HG02759 (cell line): Measurements from ENCODE around the gene SRP68.

Experiments
- ATAC-seq: cut with Tn5 transposase; IDR thresholded peaks from one replicate; pipeline ENCODE4 v1.9.1; 2021; ENCODE audit warnings: mild to moderate bottlenecking, moderate library complexity; ENCODE audit not compliant: unreplicated experiment

The SRP68 gene

DNA sequence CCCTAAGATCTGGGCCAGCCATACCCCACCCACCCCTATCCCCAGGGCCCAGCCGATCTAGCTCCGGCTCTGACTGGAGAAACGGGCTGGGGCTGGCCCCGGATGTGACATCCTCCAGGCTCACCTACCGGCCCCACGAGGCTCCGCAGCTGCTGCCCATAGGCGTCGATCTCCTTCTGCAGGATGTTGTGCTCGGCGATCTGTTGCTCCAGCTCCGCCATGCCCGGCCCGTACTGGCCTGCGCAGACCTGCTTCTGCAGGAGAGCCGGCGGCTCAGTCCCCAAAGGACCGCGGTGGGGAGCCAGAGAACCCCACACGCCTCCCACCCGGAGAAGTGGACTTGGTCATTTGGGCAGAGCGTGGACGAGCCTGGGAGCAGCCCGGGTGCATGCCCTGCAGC lies 50.0 kb downstream of the SRP68 start:
- ATAC-seq: no peak

DNA sequence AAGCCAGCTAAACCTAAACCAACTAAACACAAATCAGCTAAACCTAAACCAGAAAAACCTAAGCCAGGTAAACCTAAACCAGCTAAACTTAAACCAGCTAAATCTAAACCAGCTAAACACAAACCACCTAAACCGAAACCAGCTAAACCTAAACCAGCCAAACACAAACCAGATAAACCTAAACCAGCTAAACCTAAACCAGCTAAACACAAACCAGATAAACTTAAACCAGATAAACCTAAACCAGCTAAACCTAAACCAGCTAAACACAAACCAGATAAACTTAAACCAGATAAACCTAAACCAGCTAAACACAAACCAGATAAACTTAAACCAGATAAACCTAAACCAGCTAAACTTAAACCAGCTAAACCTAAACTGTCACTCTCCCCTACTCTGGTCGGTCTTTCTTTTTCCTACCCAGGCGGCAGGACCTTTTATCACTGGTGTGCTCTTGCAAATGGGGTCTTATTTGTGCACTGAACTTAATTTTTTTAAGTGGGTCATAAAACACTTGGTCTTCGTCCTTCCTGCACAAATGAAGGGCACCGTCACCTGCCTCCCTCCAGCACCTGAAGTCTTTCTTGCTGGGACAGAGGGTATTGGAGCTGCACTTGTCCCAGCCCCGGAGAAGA lies 52.4 kb downstream of the SRP68 start:
- ATAC-seq: no peak

DNA sequence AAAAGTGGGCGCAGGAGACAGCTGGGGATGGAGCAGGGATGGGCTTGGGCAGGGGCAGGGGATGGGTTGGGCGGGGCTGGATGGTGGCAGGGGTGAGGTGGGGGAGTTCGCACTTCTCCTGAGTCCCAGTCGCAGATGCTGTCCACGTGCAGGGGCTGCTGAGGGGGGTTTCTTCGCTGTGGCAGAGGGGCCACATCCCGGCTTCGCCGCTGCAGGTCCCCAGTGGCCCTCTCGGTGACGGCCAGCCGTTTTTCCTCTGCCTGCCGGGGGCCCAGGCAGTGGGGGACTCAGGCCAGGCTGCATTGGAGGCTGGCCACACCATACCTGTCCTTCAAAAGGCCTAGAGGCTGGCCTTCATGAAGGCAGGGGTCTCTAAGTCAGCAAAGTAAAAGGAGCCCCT lies 53.5 kb downstream of the SRP68 start:
- ATAC-seq: no peak

DNA sequence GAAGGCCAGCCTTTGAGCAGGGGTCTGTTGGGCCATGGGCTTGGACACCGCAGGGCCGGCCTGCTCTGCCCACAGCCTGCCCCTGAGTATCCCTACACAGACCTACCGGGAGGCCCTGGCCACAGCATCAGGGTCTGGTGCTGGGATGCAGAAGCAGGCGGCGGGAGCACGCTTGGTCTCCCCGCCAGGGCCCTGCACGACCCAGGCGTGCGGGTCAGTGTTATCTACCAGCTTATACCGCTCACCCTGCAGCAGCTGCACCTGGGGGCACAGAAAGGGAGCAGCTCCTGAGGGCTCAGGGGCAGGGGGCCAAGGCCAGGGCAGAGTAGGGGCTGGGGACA lies 54.0 kb downstream of the SRP68 start:
- no peak for ATAC-seq

DNA sequence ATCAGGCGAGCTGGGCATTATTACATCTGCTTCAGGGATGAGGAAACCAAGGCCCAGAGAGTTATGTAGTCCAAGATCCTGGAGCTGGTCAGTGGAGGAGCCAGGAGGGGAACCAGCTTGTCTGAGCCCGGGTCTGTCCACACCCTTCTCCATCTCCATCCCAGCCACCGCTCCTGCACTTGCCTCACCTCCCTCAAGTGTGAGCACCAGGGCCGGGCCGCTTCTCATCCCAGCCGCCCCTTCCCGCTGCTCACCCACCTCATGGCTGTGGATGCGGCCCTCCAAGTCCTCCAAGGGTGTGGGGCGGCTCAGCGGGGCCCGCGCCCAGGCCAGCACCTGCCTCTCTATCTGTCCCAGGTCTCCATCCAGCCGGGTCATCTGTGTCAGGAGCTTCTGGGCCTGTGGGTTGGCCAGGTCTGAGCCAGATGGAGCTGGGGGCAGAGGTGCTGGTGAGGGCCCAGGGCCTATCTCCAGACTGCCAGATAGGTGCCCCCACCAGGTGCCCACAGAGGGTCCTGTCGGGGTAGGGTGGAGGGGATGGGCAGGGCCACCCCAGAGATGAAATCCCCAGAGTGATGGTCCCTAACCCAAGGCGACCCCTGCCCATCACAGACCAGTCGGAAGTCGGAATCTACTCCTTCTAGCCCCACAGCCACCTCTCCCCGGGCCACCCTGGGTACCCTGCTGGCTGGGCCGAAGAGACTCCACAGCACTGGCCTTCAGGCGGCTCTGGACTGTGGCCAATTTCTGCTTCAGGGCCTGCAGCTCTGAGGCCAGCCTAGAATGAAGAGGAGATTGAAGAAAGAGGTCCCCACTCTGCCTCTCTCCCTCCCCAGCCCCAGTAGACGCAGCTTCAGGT lies 54.6 kb downstream of the SRP68 start:
- ATAC-seq: no peak

DNA sequence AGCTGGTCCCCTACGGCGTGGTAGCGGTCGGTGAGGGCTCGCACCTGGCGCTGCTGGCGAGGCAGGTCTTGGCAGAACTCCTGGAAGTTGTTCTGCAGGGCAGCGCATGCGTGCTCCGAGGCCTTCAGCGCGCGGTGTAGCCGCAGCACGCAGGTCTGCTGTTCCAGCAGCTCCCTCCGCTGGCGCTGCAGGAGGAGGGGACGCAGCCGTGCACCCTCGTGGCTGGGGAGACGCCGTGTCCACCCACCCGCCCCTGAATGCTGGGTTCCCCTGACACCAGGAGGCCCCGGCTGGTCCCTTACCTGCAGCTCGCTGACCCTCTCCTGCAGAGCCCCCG lies 57.4 kb downstream of the SRP68 start:
- no peak for ATAC-seq

DNA sequence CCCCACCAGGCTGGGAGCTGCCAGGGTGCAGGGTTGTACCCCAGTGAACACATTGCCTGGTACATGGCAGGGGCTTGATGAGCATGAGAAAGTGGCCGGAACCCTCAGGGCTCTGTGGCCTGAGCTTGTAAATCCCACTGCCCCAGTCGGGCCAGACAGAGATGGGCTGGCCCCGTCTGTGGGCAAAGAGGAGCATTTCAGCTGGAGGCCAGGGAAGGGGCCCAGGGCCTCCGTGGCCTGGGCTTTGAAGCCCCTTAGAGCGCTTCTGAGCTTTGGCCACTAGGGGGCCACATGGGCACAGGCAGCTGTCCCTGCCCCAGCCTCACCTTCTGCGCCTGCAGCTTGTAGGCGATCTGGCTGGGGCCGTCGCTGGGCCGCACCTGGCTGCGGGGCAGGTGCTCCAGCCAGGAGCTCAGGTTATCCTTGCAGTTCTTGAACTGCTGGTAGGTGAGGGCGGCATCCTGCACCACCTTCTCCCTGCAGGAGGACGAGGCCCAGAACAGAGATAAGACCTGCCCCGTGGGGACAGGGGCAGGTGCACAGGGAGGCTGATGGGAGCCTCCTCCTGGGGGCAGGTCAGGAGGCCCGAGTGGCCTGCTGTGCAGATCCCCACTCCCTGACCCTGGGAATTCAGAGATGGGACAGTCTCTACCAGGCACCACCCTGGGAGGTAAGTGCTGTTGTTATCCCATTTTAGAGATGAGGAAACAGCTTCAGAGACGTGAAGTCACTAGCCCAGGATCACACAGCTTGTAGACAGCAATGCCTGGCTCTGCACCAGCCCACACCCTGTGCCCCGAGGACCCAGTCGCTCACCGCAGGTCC lies 58.0 kb downstream of the SRP68 start:
- ATAC-seq: no peak

DNA sequence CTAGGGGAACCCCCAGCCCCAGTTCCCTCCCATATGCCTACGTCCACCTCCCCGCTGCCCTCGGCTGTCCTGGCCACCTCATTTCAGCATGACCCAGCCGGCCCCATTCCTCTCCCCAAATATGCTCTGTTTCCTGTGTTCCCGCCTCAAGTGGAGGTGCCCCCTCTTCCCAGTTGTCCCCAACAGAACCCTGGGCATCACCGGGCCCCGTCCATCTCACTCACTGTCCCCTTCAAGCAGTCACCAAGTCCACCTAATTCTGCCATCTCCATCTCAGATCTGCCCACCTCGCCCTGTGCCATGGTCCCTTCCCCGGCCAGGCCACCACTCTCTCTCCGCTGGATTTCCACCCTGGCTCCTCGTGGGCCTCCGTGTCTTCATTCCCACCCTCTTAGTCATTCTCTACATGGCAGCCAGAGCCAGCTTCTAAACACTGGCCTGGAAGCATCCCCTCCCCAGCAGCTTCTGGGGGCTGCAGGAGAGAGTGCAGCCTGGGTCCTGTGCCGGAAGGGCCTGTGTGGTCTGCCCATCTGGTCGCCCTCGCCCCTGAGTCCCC lies 58.9 kb downstream of the SRP68 start:
- no peak for ATAC-seq

DNA sequence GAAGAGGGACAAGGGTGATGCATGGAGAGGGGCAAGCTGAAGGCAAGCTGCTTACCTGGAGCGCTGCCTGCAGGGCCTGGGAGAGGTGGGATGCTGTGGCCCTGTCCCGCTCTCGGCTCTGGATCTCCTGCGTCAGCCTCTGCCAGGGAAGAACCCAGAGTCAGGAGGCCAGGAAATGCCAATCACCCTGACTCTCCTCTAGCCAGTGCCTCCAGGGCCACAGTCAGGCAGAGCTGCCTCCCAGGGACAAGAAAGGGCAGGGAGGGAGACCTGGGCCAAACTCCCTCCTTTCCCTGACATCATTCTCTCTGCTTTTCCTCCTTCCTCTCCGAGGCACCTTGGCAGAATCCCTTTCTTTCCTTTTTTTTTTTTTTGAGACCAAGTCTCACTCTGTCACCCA lies 60.4 kb downstream of the SRP68 start:
- no peak for ATAC-seq

DNA sequence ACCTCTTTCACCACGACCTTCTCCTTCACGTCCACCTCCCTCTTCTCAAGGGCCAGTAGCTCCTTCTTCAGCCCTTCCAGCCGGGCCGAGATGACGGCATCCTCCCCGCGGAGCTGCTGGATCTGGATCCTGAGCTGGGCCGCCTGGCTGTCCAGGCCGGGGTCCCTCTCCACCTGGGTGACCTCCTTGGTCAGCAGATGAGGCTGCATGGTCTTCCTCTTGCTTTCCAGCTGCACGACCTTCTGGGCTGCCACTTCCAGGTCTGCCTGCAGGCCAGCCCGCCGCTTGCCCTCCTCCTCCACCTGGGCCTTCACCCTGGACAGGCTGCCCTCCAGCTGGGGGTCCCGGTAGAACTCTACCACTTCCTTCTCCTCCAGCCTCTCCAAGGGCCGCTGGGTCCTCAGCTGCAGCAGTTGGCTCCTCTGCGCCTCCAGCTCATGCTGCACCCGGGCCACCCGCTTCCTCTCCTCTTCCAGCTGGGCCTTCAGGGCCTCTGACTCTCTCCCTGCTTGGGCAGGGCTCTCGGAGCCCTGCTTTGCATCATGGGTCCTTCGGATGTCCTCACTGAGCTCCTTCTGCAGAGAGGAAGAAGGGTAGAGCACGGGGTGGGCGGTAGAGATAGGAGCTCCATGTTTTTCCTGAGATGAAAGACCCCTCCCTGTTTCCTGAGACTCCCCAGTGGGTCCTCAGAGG lies 62.2 kb downstream of the SRP68 start:
- ATAC-seq: no peak

DNA sequence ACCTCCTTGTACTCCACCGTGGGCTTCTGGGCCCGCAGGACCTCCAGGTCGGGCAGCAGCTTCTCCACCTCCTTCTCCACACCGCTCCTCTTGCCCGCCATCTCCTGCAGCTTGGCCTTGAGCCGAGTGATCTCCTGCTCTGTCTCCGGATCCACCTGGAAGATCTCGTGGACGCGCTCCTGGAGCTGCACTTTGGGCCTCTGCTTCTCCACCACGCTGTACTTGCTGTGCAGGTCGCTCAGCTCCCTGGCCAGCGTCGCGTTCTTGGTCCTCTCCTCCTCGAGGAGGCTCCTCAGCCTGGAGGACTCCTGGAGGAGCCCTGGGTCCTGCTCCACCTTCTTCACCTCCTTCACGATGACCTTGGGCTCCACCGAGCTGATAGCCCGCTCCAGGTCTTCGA lies 62.9 kb downstream of the SRP68 start:
- no peak for ATAC-seq

DNA sequence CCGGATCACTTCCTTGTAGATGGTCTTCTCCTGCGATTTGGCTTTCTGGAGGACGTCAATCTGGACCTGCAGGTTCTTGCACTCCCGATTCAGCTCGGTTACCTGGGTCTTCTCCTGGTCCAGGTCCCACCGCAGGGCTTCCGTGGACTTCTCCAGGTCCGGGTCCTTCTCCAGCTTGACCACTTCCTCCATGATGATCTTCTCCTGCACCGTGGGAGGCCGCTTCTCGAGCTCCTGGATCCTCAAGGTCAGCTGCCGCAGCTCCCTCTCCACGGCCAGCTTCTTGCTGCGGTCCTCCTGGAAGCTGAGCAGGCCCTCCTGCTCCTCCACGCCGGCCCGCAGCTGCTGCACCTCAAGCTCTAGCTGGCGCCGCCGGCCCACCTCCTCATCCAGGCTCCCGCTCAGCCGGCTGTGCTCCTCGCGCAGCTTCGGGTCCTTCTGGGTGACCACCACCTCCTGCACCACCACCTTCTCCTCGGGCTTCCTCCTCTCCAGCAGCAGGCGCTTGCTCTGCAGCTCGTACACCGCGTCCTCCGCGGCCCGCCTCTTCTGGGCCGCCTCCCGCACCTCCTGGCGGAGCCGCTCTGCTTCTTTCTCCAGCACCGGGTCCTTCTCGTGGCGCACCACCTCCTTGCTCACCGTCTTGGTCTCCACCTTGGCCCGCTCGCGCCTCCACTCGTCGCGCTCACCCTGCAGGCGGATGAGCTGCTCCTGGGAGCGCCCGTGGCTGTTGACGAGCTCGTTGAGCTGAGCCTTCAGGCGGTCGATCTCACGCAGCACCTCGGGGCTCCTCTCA lies 63.5 kb downstream of the SRP68 start:
- ATAC-seq: no peak

DNA sequence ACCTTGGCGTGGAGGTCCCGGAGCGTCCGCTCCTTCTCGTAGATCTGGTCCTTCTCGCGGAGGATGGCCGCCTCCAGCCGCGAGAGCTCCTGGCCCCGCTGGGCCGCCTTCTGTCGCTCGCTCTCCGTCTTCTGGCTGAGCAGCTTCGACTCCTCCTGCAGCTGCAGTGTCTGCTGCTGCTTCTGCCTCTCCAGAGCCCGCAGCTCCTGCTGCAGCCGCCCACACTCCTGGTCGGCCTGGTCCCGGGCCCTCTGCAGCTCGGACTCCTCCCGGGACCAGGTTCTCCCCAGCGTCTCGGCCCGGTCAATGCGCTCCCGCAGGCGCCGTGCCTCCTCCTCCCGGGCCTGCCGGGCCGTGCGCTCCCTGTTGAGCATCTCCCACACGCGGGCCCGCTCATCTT lies 64.1 kb downstream of the SRP68 start:
- ATAC-seq: no peak

DNA sequence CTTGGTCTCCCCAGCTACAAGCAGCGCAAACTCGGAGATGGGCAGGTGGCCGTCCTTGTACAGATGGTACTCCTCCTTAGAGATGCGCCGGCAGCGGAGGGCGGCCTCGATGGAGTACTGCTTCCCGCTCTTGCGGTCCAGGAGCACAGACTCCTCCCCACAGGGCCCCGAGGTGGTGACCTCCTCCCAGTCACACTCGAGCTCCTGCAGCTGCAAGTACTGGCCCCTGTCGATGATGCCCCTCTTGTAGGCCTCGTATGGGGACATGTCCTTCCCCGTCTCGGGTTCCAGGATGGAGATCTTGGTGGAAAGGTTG lies 64.5 kb downstream of the SRP68 start:
- ATAC-seq: no peak

DNA sequence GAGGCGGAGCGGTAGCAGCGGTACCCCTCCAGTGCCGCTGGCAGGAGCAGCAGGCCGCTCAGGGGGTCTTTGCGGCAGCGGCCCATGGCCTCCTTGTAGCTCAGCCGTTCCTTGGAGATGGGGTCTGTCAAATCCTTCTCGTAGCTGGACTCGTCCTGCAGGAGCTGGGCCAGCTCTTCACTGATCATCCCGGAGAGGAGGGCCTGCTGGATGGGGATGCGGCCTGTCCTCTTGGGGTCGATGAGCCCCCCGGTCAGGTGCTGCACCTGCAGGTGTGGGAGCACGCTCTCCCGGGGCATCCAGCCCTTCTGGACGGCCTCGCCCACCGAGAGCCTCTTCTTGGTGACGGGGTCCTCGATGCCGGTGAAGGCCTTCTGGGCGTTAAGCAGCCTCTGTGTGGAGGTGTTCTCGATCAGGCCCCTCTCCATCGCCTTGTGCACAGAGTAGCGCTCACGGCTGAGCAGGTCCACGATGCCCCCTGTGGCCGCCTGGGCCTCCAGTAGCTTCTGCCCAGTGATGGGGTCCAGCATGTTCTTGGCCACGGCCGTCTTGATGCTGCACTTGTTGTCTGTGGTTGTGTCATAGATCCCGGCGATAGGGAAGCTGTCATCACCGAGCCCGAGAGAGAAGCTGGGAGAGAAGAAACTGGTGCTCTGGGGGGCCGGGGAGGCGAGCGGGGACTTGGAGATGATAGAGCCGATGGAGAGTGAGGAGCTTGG lies 65.0 kb downstream of the SRP68 start:
- ATAC-seq: no peak

DNA sequence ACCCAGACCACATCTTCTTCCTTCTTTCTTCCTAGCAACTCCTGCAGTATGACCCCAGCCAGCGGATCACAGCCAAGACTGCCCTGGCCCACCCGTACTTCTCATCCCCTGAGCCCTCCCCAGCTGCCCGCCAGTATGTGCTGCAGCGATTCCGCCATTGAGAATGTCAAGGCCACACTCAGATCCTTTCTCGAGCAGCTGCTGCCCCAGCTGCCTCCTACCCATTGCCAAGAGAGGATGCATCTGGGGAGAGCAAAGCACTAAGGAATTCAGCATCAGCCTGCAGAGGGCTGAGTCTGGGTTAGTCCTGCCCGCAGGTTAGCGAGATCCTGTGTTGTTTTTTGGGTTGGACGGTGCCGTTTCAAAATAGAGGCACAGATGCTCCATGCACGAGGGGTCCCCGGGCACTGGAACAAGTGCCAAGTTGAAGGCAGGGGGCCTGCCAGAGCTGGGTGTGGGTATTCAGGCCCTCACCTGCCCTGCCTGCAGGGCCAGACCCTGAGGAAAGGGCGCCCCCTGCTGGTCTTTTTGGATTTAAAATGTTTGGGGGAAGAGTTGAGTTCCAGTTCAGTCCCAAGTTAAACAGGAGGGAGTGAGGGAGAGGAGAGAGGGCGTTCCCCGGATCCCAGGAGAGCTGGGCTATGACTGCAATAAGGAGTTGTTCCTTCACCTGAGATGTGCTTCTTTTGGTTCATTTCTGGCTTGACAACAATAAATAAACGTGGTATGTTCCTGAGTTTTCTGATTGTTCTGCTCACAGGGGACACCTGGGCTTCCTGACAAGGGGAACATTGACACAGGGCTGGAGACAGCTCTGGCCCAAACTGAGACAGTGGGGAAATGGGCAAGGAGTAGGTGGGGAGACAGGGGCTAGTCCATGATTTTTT lies 66.8 kb downstream of the SRP68 start:
- ATAC-seq: no peak

DNA sequence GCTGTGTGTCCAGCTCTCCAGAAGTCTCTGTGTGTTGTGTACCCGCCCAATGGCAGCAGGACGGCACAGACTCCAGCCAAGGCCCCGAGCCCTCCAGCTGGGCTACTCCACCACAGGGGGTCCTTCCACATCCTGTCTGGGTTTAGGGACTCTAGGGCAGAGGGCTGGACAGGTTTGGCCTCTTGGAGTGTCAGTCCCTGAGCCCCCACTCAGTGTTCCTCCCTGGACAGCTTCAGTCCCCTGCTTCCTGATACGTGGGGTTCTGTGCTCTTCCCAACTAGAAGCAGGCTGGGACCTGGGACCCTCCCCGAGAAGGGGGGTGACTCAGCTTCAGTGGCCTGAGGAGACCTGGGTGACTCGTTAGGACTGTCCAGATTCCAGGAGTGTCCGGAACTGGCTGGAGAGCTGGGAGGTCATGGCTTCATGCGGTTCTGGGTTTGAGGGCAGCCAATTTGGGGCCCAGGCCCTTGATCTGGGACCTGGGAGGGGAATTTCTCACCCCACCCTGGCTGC lies 67.5 kb downstream of the SRP68 start:
- no peak for ATAC-seq

DNA sequence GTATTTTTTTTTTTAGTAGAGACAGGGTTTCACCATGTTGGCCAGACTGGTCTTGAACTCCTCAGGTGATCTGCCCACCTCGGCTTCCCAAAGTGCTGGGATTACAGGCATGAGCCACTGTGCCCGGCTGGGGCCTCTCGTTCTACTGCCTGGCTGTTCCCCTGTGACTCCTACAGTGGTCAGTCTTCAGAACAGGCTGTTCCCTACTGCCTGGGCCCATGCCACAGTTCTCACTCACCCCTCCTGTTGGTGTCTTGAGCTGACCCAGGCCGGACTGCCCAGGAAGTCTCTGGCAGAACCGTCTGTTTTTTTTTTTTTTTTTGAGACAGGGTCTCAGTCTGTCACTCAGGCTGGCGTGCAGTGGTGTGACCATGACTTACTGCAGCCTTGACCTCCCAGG lies 68.4 kb downstream of the SRP68 start:
- ATAC-seq: no peak

DNA sequence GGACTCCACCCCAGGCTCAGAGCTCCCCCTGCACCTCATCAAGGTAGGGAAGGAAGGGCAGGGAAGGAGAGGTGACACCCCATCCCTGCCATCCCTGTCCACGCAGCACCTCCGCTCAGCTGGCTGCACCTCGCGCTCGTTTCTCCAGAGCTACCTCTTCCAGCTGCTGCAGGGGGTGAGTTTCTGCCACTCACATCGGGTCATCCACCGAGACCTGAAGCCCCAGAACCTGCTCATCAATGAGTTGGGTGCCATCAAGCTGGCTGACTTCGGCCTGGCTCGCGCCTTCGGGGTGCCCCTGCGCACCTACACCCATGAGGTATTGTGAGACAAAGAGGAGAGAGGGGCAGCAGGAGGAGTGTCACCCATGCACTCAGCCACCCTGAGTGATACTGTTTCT lies 70.2 kb downstream of the SRP68 start:
- ATAC-seq: no peak
